ENCODE measurements around the gene RGMA.

The RGMA gene

DNA sequence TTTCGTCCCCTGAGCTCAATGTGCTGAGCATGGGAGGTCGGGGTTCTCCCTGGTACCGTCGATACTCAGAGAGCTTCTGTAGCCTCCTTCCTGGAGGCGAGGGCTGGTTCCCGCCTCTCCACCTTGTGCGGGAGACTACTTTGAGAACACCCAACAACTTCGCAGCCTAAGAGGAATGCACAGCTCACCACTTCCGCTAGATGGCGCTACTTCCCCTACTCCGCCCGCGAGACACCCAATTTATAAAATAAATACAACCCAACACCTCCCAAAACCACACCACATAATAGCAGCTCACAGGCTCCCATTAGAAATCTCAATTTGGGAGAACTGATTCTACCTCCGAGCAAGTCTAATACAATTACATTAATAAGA is 1.2 kb downstream of the RGMA start:
- CTCF ChIA-PET = interaction anchor here (0.6 to 2.0 kb wide), 22 partner anchors 9 to 1032 kb away, joined by 3 to 22 read pairs (median 4); no protein-coding TSS in a partner anchor
- TF ChIP-seq, protein P1, sequence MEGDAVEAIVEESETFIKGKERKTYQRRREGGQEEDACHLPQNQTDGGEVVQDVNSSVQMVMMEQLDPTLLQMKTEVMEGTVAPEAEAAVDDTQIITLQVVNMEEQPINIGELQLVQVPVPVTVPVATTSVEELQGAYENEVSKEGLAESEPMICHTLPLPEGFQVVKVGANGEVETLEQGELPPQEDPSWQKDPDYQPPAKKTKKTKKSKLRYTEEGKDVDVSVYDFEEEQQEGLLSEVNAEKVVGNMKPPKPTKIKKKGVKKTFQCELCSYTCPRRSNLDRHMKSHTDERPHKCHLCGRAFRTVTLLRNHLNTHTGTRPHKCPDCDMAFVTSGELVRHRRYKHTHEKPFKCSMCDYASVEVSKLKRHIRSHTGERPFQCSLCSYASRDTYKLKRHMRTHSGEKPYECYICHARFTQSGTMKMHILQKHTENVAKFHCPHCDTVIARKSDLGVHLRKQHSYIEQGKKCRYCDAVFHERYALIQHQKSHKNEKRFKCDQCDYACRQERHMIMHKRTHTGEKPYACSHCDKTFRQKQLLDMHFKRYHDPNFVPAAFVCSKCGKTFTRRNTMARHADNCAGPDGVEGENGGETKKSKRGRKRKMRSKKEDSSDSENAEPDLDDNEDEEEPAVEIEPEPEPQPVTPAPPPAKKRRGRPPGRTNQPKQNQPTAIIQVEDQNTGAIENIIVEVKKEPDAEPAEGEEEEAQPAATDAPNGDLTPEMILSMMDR (conservative IDR thresholded peaks at IDR 0.05; ENCODE audit: low read depth) = peak; percentile 95
- no peak overlapping the region for H3K27ac ChIP-seq
- POLR2A ChIA-PET (ENCODE audit: low non-redundant PET) = no interaction called here
- DNase-seq (ENCODE audit: low spot score) = peak; percentile 74

DNA sequence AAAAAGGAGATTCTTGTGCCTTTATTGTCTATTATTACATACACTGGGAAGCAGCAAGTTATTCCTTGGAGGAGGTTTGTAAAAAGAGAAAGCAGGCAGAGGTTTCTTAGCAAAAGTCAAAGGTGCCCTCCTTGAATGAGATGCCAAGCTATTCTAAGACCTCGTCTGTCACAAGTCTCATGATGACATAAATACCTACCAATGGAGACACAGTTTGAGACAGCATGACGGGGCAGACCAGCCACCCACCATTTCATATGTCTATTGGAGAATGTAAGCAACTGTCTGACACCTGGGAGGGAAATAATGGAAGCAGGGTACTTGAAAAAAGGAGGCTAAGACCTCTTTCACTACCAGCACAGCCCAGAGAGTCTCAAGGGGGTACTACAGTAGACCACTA is 2.2 kb downstream of the RGMA start:
- no peak overlapping the region for H3K27ac ChIP-seq
- POLR2A ChIA-PET (ENCODE audit: low non-redundant PET) = no interaction called here
- TF ChIP-seq, protein P1 (conservative IDR thresholded peaks at IDR 0.05; ENCODE audit: low read depth) = no peak
- DNase-seq (ENCODE audit: low spot score) = no peak
- CTCF ChIA-PET = no interaction called here

DNA sequence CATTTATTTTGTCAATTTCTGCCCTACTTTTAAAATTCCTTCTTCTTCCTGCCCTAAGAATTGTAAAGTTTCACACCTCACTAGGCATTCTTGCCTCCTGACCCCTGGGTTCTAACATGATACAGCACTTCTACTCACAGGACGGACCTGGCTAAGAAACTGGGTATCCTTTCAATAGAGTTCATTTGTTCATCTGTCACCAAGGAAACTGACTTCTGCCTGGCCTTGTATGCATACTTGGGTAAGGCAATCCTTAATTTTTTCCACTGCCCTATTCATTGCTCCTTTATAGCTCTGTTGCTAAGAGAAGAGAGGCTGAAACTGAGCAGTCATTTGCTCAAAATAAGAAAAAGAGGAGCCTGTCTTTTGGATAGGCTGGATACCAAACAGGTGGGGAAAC is 3.3 kb downstream of the RGMA start:
- ChIA-PET POLR2A (ENCODE audit: low non-redundant PET) (no interaction called here), CTCF (no interaction called here)
- TF ChIP-seq, protein P1 (conservative IDR thresholded peaks at IDR 0.05; ENCODE audit: low read depth) = no peak
- DNase-seq (ENCODE audit: low spot score) = no peak
- H3K27ac ChIP-seq = no peak overlapping the region

DNA sequence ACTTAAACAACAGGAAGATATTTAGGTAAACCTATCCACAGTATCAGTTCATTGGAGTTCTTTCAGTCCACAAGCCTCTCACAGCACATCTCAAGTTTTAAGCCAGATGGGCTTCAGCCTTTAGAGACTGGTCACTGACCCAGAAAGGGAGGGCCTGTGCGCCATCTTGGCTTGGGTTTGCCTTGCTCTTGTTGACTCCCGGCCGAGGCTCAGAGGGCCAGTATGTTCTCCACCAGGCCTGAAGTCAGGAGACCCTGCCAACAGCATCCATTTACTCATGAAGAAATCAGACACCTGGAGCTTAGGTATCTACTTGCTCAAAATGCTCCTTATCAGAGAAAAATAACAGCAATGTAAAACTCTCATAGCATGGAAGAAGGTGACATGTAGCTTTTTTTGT is 6.2 kb downstream of the RGMA start:
- POLR2A ChIA-PET (ENCODE audit: low non-redundant PET) = no interaction called here
- no peak overlapping the region for H3K27ac ChIP-seq
- CTCF ChIA-PET = interaction anchor here (2.1 kb wide), 1 partner anchor 1037 kb away, joined by 7 read pairs; no protein-coding TSS in a partner anchor
- TF ChIP-seq, protein P1 (conservative IDR thresholded peaks at IDR 0.05; ENCODE audit: low read depth) = no peak
- no peak for DNase-seq (ENCODE audit: low spot score)

DNA sequence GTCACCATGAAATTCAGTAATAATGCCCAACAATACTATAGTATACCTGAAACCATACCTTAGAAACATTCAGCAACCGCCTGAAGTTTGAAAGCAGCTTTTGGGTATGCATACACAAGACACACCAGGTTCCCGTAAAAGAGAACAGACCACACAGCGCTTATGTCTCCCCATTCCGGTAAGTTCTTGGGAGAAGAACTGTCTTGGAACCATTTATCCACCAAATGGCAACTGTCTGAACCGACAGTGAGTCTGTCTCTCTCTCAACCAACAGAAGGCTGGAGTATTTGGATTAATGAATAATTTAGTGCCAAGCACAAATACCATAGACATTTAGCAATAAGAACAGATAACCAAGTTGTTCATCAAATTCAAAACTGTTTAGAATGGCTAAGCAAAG is 7.6 kb downstream of the RGMA start:
- TF ChIP-seq, protein P1 (conservative IDR thresholded peaks at IDR 0.05; ENCODE audit: low read depth) = no peak
- no peak for DNase-seq (ENCODE audit: low spot score)
- H3K27ac ChIP-seq = no peak overlapping the region
- ChIA-PET CTCF (no interaction called here), POLR2A (ENCODE audit: low non-redundant PET) (no interaction called here)

DNA sequence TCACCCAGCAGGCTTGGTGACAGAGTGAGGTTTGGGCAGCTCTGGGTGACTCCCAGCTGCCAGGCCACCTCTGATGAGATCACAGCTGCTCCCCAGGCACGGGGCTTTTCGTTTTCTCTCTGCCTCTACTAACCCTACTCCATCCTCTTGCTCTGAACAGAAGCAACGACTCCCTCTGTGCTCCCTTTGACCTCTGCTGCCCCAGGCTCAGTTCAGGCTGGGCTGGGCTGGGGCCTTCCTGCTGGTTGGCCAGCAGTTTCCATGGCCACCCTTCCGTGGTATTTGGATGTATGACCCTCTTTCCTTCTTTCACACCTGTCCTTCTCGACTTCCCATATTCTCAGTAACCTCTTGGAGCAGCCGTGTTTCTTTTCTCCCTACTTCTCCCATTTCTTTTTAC is 8.6 kb downstream of the RGMA start:
- H3K27ac ChIP-seq = no peak overlapping the region
- POLR2A ChIA-PET (ENCODE audit: low non-redundant PET) = no interaction called here
- DNase-seq (ENCODE audit: low spot score) = no peak
- TF ChIP-seq, protein P1 (conservative IDR thresholded peaks at IDR 0.05; ENCODE audit: low read depth) = no peak
- CTCF ChIA-PET = interaction anchor here (1.1 kb wide), 1 partner anchor 1039 kb away, joined by 4 read pairs; no protein-coding TSS in a partner anchor

DNA sequence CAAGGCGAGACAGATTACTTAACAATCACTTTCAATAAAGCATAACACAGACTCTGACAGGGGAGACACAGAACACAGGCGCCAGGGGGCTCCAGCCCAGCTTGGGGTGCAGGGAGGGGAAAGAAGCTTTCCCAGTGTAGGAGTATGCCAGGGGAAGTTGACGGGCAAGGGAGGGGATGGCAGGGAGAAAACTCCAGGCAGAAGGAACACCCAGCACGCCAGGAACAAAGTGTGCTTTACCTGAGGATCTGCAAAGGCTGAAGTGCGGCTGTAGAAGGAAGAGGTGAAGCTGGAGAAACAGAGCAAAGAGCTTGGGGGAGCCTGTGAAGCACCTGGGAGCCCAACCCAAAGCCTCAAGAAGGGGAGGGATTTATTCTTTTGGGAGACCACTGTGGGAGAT is 12.1 kb downstream of the RGMA start:
- ChIA-PET POLR2A (ENCODE audit: low non-redundant PET) (no interaction called here), CTCF (interaction anchor here (0.5 to 1.4 kb wide), 5 partner anchors 11 to 1042 kb away, joined by 3 to 6 read pairs (median 3); no protein-coding TSS in a partner anchor)
- DNase-seq (ENCODE audit: low spot score) = no peak
- TF ChIP-seq, protein P1 (conservative IDR thresholded peaks at IDR 0.05; ENCODE audit: low read depth) = no peak
- H3K27ac ChIP-seq = no peak overlapping the region

Data from RWPE1 (cell line).